Retinal pigment epithelial cell (primary cell): ENCODE results near the gene RTN4.
"Not testable (repeated sequence)": the region's sequence is repeated elsewhere in the genome, so short reads cannot be mapped to it uniquely, and the experiment has no call there.

Experiments
- DNase-seq: peaks from one replicate; pipeline ENCODE4 v3.0.0-alpha.2; 2010; ENCODE audit warnings: low read depth
- H3K4me3 ChIP-seq: 2 replicates; pipeline ENCODE4 v1.5.1; 2011; ENCODE audit warnings: mild to moderate bottlenecking, low read length, control low read depth, moderate library complexity
- TF ChIP-seq, protein P1 (sequence below): conservative IDR thresholded peaks from 2 replicates; pipeline ENCODE4 v1.5.1; 2011; ENCODE audit warnings: low read depth, low read length, control low read depth, inconsistent platforms

The RTN4 gene

GRCh38 chr2:55054106-55054875 lies 4.0 kb upstream of the RTN4 start:
- TF ChIP-seq, protein P1, sequence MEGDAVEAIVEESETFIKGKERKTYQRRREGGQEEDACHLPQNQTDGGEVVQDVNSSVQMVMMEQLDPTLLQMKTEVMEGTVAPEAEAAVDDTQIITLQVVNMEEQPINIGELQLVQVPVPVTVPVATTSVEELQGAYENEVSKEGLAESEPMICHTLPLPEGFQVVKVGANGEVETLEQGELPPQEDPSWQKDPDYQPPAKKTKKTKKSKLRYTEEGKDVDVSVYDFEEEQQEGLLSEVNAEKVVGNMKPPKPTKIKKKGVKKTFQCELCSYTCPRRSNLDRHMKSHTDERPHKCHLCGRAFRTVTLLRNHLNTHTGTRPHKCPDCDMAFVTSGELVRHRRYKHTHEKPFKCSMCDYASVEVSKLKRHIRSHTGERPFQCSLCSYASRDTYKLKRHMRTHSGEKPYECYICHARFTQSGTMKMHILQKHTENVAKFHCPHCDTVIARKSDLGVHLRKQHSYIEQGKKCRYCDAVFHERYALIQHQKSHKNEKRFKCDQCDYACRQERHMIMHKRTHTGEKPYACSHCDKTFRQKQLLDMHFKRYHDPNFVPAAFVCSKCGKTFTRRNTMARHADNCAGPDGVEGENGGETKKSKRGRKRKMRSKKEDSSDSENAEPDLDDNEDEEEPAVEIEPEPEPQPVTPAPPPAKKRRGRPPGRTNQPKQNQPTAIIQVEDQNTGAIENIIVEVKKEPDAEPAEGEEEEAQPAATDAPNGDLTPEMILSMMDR: no peak
- DNase-seq: no peak
- H3K4me3 ChIP-seq: no peak overlapping the region

GRCh38 chr2:55053225-55053624 lies 3.0 kb upstream of the RTN4 start:
- H3K4me3 ChIP-seq, DNase-seq: not testable (repeated sequence)

- no peak for DNase-seq
- TF ChIP-seq, protein P1: peak; percentile 10
- no peak overlapping the region for H3K4me3 ChIP-seq
Observed at GRCh38 chr2:55052129-55053061, 2.1 kb upstream of the RTN4 start.

DNA sequence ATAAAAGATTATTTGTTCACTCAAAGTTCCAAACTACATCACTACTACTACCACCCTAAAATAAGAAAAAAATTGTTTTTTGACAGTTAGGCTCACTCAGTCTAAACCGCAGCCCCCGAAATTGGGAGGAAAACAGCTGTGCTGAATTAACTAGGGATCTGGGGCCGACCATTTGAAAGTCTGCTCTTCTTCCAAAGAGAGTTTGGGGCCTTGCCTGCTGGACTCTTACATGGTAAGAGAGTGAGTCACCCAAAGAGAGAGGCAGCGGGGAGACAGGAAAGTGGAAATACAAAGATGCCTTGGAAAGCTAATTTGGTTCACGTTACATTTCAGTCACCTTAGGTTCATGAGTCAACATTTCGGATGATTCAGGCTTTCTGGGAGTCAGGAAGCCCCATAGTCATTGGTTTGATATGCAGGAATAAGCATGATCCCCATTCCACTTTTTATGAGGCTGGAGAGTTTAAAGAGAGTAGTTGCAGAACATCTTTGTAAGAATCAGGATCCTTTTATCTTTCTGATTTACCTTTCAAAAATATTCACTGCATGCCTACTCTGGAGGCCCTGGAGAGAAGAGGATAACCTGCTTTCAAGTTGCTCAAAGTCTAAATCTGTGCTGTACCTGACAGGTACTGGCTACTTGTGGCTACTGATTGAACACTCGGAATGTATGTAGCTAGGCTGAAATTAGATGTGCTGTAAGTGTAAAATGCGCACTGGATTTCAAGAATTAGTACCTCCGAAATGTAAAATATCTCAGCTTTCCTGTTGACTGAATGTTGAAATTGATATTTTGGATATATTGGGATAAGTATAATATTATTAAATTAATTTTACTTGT lies 995 bp upstream of the RTN4 start:
- TF ChIP-seq, protein P1: no peak
- DNase-seq: peak; percentile 93
- H3K4me3 ChIP-seq: peak overlapping the region; percentile 95

DNA sequence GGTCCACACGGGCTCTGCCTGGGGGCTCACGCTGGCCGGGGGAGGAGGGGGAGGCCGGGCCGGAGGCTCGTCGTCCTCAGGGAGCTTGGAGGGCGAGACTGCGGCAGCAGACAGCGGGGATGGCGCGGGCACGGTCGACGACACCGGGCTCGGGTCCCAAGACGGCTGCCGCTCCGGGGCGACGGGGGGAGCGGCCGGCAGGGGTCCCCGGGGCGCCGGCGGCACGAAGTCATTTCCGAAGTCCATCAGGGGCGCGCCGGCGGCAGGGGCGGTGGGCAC lies 491 bp downstream of the RTN4 start:
- H3K4me3 ChIP-seq: peak overlapping the region; percentile 95
- TF ChIP-seq, protein P1: no peak
- DNase-seq: no peak

DNA sequence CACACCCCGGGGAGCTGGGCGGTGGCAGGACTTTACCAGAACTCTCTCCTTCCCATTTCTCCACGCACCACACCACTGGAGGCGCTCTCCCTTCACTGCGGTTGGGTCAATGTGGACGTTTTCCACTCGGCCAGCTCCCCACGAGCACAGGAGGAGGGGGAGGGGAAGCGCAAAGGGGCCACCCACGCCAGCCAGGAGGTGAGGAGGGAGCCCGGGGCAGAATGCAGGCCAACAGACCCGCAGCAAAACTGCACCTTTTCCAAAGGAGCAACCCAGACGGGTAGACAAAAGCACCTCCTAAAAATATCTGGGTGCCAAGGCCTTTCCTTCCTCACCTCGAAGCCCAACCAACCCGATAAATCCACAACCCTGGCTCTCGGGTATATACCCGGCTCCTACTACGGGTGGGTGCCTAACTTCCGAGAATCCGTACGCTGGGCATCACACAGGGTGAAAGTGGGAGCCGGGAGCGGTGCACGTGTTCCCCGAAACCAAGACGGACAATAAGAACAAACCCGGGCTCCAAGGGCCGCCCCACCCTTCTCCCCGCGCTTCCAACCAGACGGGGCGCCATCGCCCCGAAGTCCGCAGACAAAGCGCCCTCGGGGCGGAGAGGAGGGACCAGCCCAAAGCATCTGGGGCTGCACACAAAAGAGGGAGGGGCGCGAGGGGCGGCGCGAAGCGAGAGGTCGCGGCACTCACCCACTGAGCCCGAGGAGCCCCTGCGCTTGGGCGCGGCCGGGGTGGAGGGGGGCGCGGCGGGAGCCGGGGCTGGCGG lies 1.0 kb downstream of the RTN4 start:
- peak overlapping the region; percentile 95 for H3K4me3 ChIP-seq
- TF ChIP-seq, protein P1: peak; percentile 79
- no peak for DNase-seq
